Breast epithelium (tissue), 3 donors: ENCODE results near the gene TEPSIN.

Experiments
- CTCF ChIP-seq, 3 donors: fragments of 450-650 bp; IDR thresholded peaks; one replicate each; pipeline ENCODE4 v1.5.1; 2016 to 2017; ENCODE audit warnings: antibody characterized with exemption in 3 of 3, mild to moderate bottlenecking in 3 of 3, moderate library complexity in 3 of 3
- POLR2A ChIP-seq: fragments of 450-650 bp; IDR thresholded peaks from one replicate; pipeline ENCODE4 v1.6.1; 2016; ENCODE audit warnings: antibody characterized with exemption, mild to moderate bottlenecking, moderate library complexity
- POLR2AphosphoS5 ChIP-seq, 3 donors: sonication (generic); formaldehyde crosslinking; IDR thresholded peaks; one replicate each; pipeline ENCODE4 v1.6.1; 2017; ENCODE audit warnings: antibody characterized with exemption in 3 of 3

GRCh38 chr17:81264640-81265039 is 25.8 kb upstream of the TEPSIN start:
- TF ChIP-seq CTCF (IDR thresholded peaks at IDR 0.05) (no peak), POLR2A (no peak), POLR2AphosphoS5 (IDR thresholded peaks at IDR 0.05) (no peak)
